Measurements from ENCODE around the gene ZNF597.

Gene ZNF597, protein sequence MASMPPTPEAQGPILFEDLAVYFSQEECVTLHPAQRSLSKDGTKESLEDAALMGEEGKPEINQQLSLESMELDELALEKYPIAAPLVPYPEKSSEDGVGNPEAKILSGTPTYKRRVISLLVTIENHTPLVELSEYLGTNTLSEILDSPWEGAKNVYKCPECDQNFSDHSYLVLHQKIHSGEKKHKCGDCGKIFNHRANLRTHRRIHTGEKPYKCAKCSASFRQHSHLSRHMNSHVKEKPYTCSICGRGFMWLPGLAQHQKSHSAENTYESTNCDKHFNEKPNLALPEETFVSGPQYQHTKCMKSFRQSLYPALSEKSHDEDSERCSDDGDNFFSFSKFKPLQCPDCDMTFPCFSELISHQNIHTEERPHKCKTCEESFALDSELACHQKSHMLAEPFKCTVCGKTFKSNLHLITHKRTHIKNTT

DNA sequence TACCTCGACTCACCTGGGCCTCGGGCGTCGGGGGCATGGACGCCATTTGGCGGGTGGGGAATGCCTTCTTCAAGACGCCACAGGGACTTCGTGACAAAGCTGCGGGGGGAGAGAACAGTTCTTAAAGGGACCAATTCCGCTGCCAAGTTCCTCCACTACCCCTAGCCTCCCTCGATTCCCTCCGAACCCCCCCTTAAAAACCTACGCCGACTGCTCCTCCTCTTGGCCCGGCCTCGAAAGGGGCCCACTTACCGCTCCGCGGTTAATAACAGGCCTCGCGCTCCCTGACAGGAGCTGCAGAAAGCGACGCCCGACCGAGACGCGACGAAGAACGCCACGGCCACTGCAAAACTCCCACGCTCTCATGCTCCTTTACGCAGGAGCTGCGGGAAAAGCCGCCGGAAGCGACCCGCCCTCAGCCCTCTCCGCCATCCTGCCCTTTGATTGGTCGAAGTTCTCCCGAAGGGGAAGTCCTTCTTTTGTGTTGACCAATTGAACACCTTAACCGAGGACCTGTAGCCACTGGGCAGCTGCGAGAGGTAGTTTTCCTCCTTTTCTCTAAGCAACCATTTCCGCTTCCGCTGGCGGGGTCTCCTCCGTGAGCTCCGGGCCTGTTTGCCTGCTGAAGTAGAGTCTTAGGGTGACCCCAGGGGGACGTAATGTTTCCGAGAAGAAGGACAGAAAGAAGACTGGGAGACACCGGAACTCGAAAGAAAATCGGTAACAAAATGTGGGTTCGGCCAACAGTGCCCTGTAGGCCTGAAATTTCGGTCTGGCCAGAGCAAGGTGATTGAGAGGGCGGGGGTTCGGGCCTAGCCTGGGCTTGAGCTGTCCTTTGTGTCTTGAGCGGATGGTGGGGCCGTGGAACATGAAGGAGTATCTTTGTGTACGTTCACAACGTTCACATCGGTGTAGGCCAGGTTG lies at the start of gene ZNF597, which contains the start of gene NAA60:
Gene ZNF597 (minus strand): TSS at position 397 of the 924 bp plus-strand sequence. CDS start 351 bp downstream, at position 46.
Gene NAA60 (plus strand): TSS at position 573 of the 924 bp plus-strand sequence. CDS start 32,548 bp downstream, outside the sequence.
- ATAC-seq: peak; percentile 99
- no peak for TF ChIP-seq ZNF70 (CRISPR knock-in tag; IDR thresholded peaks at IDR 0.05)
- TF ChIP-seq, protein P1, sequence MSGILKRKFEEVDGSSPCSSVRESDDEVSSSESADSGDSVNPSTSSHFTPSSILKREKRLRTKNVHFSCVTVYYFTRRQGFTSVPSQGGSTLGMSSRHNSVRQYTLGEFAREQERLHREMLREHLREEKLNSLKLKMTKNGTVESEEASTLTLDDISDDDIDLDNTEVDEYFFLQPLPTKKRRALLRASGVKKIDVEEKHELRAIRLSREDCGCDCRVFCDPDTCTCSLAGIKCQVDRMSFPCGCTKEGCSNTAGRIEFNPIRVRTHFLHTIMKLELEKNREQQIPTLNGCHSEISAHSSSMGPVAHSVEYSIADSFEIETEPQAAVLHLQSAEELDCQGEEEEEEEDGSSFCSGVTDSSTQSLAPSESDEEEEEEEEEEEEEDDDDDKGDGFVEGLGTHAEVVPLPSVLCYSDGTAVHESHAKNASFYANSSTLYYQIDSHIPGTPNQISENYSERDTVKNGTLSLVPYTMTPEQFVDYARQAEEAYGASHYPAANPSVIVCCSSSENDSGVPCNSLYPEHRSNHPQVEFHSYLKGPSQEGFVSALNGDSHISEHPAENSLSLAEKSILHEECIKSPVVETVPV (CRISPR knock-in tag; IDR thresholded peaks at IDR 0.05): no peak
- no peak for TF ChIP-seq ISL1 (CRISPR knock-in tag; IDR thresholded peaks at IDR 0.05)
- TF ChIP-seq, protein P2, sequence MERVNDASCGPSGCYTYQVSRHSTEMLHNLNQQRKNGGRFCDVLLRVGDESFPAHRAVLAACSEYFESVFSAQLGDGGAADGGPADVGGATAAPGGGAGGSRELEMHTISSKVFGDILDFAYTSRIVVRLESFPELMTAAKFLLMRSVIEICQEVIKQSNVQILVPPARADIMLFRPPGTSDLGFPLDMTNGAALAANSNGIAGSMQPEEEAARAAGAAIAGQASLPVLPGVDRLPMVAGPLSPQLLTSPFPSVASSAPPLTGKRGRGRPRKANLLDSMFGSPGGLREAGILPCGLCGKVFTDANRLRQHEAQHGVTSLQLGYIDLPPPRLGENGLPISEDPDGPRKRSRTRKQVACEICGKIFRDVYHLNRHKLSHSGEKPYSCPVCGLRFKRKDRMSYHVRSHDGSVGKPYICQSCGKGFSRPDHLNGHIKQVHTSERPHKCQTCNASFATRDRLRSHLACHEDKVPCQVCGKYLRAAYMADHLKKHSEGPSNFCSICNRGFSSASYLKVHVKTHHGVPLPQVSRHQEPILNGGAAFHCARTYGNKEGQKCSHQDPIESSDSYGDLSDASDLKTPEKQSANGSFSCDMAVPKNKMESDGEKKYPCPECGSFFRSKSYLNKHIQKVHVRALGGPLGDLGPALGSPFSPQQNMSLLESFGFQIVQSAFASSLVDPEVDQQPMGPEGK (CRISPR knock-in tag; IDR thresholded peaks at IDR 0.05; ENCODE audit: borderline replicate concordance): no peak
- no peak for TF ChIP-seq ZC3H10 (CRISPR knock-in tag; IDR thresholded peaks at IDR 0.05)
- TF ChIP-seq ZNF8 (CRISPR knock-in tag; IDR thresholded peaks at IDR 0.05): no peak
- TF ChIP-seq OSR1 (CRISPR knock-in tag; IDR thresholded peaks at IDR 0.05): no peak
- no peak for TF ChIP-seq ZFP30 (CRISPR knock-in tag; IDR thresholded peaks at IDR 0.05)
- TF ChIP-seq, protein P3, sequence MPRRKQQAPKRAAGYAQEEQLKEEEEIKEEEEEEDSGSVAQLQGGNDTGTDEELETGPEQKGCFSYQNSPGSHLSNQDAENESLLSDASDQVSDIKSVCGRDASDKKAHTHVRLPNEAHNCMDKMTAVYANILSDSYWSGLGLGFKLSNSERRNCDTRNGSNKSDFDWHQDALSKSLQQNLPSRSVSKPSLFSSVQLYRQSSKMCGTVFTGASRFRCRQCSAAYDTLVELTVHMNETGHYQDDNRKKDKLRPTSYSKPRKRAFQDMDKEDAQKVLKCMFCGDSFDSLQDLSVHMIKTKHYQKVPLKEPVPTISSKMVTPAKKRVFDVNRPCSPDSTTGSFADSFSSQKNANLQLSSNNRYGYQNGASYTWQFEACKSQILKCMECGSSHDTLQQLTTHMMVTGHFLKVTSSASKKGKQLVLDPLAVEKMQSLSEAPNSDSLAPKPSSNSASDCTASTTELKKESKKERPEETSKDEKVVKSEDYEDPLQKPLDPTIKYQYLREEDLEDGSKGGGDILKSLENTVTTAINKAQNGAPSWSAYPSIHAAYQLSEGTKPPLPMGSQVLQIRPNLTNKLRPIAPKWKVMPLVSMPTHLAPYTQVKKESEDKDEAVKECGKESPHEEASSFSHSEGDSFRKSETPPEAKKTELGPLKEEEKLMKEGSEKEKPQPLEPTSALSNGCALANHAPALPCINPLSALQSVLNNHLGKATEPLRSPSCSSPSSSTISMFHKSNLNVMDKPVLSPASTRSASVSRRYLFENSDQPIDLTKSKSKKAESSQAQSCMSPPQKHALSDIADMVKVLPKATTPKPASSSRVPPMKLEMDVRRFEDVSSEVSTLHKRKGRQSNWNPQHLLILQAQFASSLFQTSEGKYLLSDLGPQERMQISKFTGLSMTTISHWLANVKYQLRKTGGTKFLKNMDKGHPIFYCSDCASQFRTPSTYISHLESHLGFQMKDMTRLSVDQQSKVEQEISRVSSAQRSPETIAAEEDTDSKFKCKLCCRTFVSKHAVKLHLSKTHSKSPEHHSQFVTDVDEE (CRISPR knock-in tag; IDR thresholded peaks at IDR 0.05): no peak
- TF ChIP-seq RARB (CRISPR knock-in tag; IDR thresholded peaks at IDR 0.05): no peak
- no peak for TF ChIP-seq PPARA (CRISPR knock-in tag; IDR thresholded peaks at IDR 0.05; ENCODE audit: borderline replicate concordance)
- TF ChIP-seq GLIS3 (CRISPR knock-in tag; IDR thresholded peaks at IDR 0.05): no peak
- TF ChIP-seq TOX (CRISPR knock-in tag; IDR thresholded peaks at IDR 0.05; ENCODE audit: borderline replicate concordance): no peak
- TF ChIP-seq, protein P4, sequence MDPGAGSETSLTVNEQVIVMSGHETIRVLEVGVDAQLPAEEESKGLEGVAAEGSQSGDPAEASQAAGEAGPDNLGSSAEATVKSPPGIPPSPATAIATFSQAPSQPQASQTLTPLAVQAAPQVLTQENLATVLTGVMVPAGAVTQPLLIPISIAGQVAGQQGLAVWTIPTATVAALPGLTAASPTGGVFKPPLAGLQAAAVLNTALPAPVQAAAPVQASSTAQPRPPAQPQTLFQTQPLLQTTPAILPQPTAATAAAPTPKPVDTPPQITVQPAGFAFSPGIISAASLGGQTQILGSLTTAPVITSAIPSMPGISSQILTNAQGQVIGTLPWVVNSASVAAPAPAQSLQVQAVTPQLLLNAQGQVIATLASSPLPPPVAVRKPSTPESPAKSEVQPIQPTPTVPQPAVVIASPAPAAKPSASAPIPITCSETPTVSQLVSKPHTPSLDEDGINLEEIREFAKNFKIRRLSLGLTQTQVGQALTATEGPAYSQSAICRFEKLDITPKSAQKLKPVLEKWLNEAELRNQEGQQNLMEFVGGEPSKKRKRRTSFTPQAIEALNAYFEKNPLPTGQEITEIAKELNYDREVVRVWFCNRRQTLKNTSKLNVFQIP (CRISPR knock-in tag; IDR thresholded peaks at IDR 0.05; ENCODE audit: borderline replicate concordance, low read depth): no peak
- TF ChIP-seq BACH2 (CRISPR knock-in tag; IDR thresholded peaks at IDR 0.05; ENCODE audit: borderline replicate concordance): no peak
- TF ChIP-seq TCF4 (CRISPR knock-in tag; IDR thresholded peaks at IDR 0.05; ENCODE audit: borderline replicate concordance): no peak
- no peak for TF ChIP-seq SNAI2 (CRISPR knock-in tag; IDR thresholded peaks at IDR 0.05)
- no peak for TF ChIP-seq ZFP3 (CRISPR knock-in tag; IDR thresholded peaks at IDR 0.05)
- no peak for TF ChIP-seq ARNTL (CRISPR knock-in tag; IDR thresholded peaks at IDR 0.05; ENCODE audit: borderline replicate concordance, low read depth)
- no peak for TF ChIP-seq CSDC2 (CRISPR knock-in tag; IDR thresholded peaks at IDR 0.05)

DNA sequence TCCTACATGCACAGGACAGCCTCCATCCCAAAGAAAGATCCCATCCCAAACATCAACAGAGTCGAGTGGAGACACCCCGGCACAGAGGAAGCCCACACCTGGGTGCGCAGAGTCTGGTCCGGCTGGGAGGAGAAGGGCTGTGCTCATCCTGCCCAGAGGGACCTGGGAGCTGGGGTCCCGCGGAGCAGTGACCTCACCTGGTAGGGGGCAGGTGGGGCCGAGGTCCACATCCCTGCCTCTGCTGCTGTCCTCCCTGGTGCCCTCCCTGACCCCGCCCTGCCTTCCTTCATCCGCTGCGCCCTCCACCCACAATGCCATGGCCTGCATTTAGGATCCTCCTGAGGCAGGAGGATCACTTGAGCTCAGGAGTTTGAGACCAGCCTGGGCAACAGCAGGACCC lies 49.1 kb upstream of the ZNF597 start:
- ATAC-seq: no peak
- TF ChIP-seq ZFP30 (CRISPR knock-in tag; IDR thresholded peaks at IDR 0.05): no peak
- no peak for TF ChIP-seq TCF4 (CRISPR knock-in tag; IDR thresholded peaks at IDR 0.05; ENCODE audit: borderline replicate concordance)
- TF ChIP-seq ISL1 (CRISPR knock-in tag; IDR thresholded peaks at IDR 0.05): no peak
- no peak for TF ChIP-seq RARB (CRISPR knock-in tag; IDR thresholded peaks at IDR 0.05)
- TF ChIP-seq ESRRG (CRISPR knock-in tag; IDR thresholded peaks at IDR 0.05): no peak
- TF ChIP-seq OSR1 (CRISPR knock-in tag; IDR thresholded peaks at IDR 0.05): no peak
- no peak for TF ChIP-seq ARNTL (CRISPR knock-in tag; IDR thresholded peaks at IDR 0.05; ENCODE audit: borderline replicate concordance, low read depth)
- no peak for TF ChIP-seq CSDC2 (CRISPR knock-in tag; IDR thresholded peaks at IDR 0.05)
- TF ChIP-seq SNAI2 (CRISPR knock-in tag; IDR thresholded peaks at IDR 0.05): no peak
- TF ChIP-seq, protein P1 (CRISPR knock-in tag; IDR thresholded peaks at IDR 0.05): no peak
- TF ChIP-seq, protein P5, sequence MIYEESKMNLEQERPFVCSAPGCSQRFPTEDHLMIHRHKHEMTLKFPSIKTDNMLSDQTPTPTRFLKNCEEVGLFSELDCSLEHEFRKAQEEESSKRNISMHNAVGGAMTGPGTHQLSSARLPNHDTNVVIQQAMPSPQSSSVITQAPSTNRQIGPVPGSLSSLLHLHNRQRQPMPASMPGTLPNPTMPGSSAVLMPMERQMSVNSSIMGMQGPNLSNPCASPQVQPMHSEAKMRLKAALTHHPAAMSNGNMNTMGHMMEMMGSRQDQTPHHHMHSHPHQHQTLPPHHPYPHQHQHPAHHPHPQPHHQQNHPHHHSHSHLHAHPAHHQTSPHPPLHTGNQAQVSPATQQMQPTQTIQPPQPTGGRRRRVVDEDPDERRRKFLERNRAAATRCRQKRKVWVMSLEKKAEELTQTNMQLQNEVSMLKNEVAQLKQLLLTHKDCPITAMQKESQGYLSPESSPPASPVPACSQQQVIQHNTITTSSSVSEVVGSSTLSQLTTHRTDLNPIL (CRISPR knock-in tag; IDR thresholded peaks at IDR 0.05; ENCODE audit: low read depth): no peak

All from SK-N-SH treated with all-trans-retinoic acid at 6 μM for 48 hours (cell line).